B cell (primary cell): ENCODE data around the gene C20orf204.

Experiments
- CTCF ChIP-seq: fragments of 200-600 bp; IDR thresholded peaks from one replicate; pipeline ENCODE4 v1.8.0; 2022; ENCODE audit warnings: antibody characterized with exemption, mild to moderate bottlenecking
- EZH2 ChIP-seq: IDR thresholded peaks from 2 replicates; pipeline ENCODE4 v1.6.1; 2012; ENCODE audit warnings: borderline replicate concordance, low read depth, mild to moderate bottlenecking, moderate library complexity, low read length; ENCODE audit not compliant: insufficient read depth, poor library complexity, severe bottlenecking

DNA sequence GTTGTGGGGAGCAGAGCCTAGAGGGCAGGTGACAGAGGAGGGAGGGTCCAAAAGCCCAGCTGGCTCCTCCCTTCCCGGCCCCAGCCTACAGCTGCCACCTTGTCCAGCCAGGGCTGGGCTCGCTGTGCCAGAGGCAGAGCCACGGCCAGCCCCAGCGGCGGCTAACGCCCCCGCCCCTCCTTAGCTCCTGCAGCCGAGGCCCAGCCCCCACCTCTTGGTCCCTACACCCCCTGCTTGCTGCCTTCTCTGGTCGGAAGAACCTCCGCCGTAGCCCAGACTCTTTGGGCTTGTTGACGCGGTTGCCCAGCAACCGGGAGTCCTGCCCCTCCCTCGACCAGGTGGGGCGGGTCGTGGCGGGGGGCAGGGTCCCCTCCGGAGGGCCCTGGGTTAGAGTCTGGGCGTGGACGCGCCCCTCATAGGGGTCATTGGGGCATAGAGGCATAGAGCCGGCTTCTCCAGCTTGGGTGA lies 48.7 kb downstream of the C20orf204 start:
- TF ChIP-seq CTCF: no peak
- no peak for TF ChIP-seq EZH2
